Dermis blood vessel endothelial cell (primary cell): ENCODE results near the gene AGTRAP. TPM values are rescaled to one million over a fixed set of nuclear protein-coding genes. Genes with fewer than 3 reads are reported as not detected.

ENCODE experiments used
- DNase-seq: peaks from one replicate; pipeline ENCODE4 v3.0.0; 2010
- total RNA-seq: library from RNA; depleted of rRNA; stranded (reverse); fragments of >200 nt; gene quantifications from 2 replicates; pipeline ENCODE4 v1.2.3, GENCODE V29; 2014

The AGTRAP gene
- total RNA-seq, 1 donor from 2014 or later: 47.5 TPM

DNA sequence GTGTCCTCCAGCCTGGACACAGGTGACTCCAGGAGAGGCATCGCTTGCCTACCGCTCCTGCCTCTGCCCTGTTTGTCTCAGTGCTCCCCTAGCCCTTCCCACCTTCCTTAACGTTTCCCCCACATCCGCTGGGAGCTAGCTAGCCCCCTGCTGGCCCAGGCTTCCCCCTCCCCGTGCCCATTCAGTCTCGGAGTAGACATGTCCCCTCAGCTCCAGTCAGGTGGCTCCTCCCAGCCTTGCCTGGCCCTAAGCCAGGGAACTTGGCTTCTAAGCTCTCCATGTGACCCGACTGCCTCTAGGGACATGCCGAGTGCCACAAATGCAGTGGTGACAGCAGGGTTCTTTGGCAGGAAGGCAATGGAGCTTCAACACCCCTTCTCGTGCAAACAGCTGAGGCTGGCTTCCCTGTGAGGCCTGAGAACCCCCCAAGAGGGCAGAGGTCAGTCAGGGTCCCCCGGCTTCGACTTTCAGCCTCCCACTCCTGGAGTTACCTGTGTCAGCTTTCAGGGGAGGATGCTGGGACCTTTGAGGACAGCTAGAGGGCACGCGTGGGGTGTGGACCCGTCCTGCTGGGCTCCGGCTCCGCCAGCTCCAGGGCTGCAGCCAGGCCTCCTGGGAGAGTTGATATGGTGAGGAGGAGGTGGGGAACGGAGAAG, 28.2 kb upstream of the AGTRAP start:
- DNase-seq: no peak

GRCh38 chr1:11708554-11709350, 27.2 kb upstream of the AGTRAP start:
- no peak for DNase-seq

GRCh38 chr1:11711490-11711889, 24.4 kb upstream of the AGTRAP start:
- no peak for DNase-seq

GRCh38 chr1:11712285-11712684, 23.7 kb upstream of the AGTRAP start:
- DNase-seq: no peak

DNA sequence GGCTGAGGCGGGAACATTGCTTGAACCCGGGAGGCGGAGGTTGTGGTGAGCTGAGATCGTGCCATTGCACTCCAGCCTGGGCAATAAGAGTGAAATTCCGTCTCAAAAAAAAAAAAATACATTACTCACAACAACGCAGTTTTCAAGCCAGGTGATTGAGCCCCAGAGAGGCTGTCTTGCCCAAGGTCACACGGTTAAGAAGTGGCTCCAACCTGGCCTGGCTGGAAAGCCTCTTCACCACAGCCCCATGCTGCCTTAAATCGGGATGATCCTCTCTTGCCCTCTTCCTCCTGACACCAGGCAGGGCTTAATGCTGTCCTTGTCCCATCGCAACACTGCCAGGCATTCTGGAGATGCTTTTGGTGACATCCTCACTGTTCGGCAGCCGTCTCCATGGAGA, 22.8 kb upstream of the AGTRAP start:
- no peak for DNase-seq

- no peak for DNase-seq
Measured at GRCh38 chr1:11714831-11715575, 20.9 kb upstream of the AGTRAP start.

- DNase-seq: peak; percentile 84
Measured at GRCh38 chr1:11719313-11720032, 16.5 kb upstream of the AGTRAP start.

GRCh38 chr1:11720033-11720376, 15.9 kb upstream of the AGTRAP start:
- no peak for DNase-seq

- no peak for DNase-seq
Measured at GRCh38 chr1:11720525-11720924, 15.4 kb upstream of the AGTRAP start.

DNA sequence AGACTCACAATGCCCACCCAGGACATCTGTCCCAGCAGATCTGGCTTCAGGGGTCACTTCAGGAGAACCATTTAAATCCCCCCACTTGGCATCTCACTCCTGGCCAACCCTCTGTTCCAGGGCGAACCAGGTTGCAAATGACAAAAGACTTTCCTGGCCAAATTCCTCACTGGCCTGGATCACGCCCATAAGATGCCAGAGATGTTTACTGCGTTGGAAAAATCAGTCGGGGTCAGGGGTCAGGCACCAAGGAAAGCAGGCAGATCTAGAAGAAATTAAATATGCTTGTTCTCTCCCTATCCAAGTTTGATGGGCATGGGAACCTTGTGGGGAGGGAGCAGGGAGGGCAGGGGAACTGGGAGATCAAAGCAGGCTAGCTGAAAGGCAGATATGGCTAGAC, 14.6 kb upstream of the AGTRAP start:
- no peak for DNase-seq

- DNase-seq: no peak
Measured at GRCh38 chr1:11722538-11722937, 13.4 kb upstream of the AGTRAP start.

DNA sequence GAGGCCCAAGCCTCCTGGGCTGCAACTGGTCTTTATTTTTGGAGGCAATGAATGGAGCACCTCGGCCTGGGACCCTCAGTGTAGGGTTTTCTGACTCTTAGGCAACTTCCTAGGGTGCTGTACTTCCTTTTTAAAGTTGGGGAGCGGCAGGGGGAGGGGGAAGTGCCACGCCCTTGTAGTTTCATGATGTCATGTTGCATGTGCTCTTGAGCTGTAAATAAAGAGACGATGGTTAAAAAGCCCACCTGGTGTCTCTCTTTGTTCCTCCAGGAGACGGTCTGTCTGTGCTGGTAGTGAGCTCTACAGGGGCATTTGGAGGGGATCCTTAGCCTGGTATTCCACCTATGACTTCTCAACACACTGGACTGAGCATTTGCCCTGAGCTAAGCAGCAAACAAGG, 10.3 kb upstream of the AGTRAP start:
- no peak for DNase-seq

- no peak for DNase-seq
Measured at GRCh38 chr1:11727119-11727518, 8.8 kb upstream of the AGTRAP start.

DNA sequence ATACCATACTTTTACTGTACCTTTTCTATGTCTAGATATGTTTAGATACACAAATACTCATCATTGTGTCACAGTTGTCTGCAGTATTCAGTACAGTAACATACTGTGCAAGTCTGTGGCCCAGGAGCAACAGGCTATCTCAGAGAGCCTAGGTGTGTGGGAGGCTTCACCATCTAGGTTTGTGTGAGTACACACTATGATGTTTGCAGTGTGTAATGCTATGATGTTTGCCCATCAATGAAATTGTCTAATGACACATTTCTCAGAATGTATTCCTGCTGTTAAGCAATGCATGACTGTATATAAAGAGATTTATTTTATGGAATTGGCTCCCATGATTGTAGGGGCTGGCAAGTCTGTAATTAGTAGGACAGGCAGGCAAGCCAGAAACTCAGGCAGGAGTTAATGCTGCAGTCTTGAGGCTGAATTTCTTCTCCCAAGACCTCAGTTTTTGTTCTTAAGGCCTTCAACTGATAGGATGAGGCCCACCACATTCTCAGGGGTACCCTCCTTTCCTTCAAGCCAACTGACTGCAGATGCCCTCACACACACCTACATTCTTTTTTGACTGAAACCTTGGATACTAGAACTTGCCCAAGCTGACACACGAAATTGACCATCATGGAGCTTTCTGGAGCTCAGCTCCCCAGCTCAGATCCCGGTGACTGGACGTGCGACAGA, 7.7 kb upstream of the AGTRAP start:
- no peak for DNase-seq

GRCh38 chr1:11729155-11729497, 6.8 kb upstream of the AGTRAP start:
- no peak for DNase-seq

GRCh38 chr1:11729498-11730428, 6.2 kb upstream of the AGTRAP start:
- no peak for DNase-seq

DNA sequence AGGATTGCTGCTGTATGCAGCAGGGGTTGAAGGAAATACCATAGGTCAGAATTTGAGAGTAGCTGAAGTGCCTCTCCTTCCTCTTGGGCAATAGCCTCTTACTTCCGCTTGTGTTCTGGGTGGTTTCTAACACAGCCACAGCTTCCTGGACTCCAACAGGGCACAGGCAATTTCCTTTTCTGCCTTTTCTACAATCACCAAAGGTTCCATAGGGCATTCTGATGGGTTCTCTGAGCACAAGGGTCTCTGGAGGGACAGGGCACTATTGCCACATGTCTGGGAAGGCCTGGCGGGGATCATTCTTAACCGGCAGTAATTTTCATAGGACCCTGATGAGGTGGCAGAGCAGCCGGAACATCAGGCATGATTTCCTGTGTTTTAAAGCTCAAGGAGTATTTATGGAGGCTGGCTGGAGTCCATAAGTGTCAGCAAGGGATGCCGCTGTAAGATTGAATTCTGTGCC, 5.5 kb upstream of the AGTRAP start:
- peak; percentile 63 for DNase-seq

GRCh38 chr1:11731691-11732283, 4.1 kb upstream of the AGTRAP start:
- peak; percentile 52 for DNase-seq

- DNase-seq: no peak
Measured at GRCh38 chr1:11733306-11733705, 2.6 kb upstream of the AGTRAP start.

DNA sequence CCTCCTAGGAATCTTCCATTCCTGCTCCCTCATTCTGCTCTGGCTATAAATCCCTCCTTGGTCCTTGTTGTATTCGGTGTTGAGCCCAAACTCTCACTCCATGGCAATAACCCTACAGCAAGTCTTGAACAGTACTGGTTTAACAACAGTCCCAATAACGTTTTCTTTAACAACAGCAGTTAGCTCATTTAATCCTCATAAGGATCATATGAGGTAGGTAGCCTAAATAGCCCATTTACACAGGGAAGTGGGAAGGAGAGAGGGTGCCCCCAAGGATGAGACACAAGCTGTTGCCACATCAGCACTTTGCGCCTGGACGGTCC, 444 bp upstream of the AGTRAP start:
- no peak for DNase-seq
